Esophagus squamous epithelium (tissue), 5 donors: ENCODE data around the gene IL20RA. TPM values are rescaled to one million over a fixed set of nuclear protein-coding genes. Genes with fewer than 3 reads are reported as not detected.

Experiments used
- DNase-seq: peaks from one replicate; lab custom pipeline; 2025; lab: John Stamatoyannopoulos, UW
- H3K27ac ChIP-seq, 4 donors: fragments of 200-600 bp; sonication (generic); one replicate each; pipeline ENCODE4 v1.5.1; 2016 to 2019; ENCODE audit warnings: mild to moderate bottlenecking in 1 of 4
- H3K27me3 ChIP-seq, 4 donors: fragments of 200-600 bp; sonication (generic); 1 replicate in 3 of 4; 2 replicates in 1 of 4; pipeline versions ENCODE4 v1.5.1 to v1.6.0; 2017 to 2021; ENCODE audit warnings: antibody characterized with exemption in 1 of 4
- H3K36me3 ChIP-seq, 3 donors: fragments of 200-600 bp; sonication (generic); one replicate each; pipeline ENCODE4 v1.5.1; 2016 to 2019
- H3K4me1 ChIP-seq, 3 donors: fragments of 200-600 bp; sonication (generic); one replicate each; pipeline ENCODE4 v1.5.1; 2017 to 2019
- H3K4me3 ChIP-seq, 4 donors: fragments of 200-600 bp; sonication (generic); 1 replicate in 3 of 4; 2 replicates in 1 of 4; pipeline ENCODE4 v1.5.1; 2016 to 2019; ENCODE audit warnings: mild to moderate bottlenecking in 2 of 4, moderate library complexity in 1 of 4
- H3K9me3 ChIP-seq, 3 donors: fragments of 200-600 bp; sonication (generic); one replicate each; pipeline ENCODE4 v1.5.1; 2016 to 2019
- POLR2A ChIP-seq, 4 donors: fragments of 450-650 bp; IDR thresholded peaks; one replicate each; pipeline ENCODE4 v1.6.1; 2017; ENCODE audit warnings: antibody characterized with exemption in 4 of 4, mild to moderate bottlenecking in 4 of 4, moderate library complexity in 3 of 4
- WGBS, 2 donors: methylation state at CpG; one replicate each; pipeline ENCODE4 v1.1.5; 2018; 5-methylcytosine and 5-hydroxymethylcytosine counted together
- intact Hi-C: fragments of 100-400 bp; cut with DNase I; formaldehyde crosslinking; loops from one replicate; pipeline ENCODE4 v1.15.0; 2022
- total RNA-seq, 4 donors: library from RNA; depleted of rRNA; stranded (reverse); fragments of >200 nt; gene quantifications; one replicate each; pipeline ENCODE4 v1.1.0, GENCODE V29; 2016
- TF ChIP-seq, protein P1 (sequence below), 6 experiments: fragments of 450-650 bp in 4 of 6; fragments of 200-600 bp in 2 of 6; sonication (generic) in 2 of 6; IDR thresholded peaks; one replicate each; pipeline ENCODE4 v1.5.1; 2016 to 2019; ENCODE audit warnings: antibody characterized with exemption in 6 of 6, mild to moderate bottlenecking in 4 of 6, moderate library complexity in 4 of 6
- donor health status: DM: yes; HTN: yes; CAD: no.

The IL20RA gene
- total RNA-seq, 4 donors from 2014 or later, result 11.1 to 20.7 (median 13.1) TPM

DNA sequence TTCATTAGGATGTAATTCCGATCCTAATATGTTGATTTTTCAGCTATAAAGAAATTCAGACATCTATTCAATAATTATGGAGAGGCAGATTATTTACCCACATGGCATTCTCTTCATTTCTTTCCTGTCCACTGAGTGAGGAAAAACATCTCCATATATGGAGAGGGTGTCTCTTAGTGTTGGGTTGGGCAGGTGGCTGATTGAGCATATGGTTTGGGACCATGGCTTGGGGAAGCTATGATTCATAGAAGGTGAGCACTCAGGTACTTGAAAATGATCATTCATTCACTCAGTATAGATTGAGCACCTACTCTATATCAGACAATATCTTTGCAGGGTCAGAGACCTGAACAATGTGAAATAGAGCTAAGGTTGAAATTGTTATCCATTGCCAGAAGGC is 41.3 kb upstream of the IL20RA start:
- Histone ChIP-seq H3K27ac (no peak overlapping the region), H3K9me3 (no peaks in the 10 kb centered on the region), H3K36me3 (no peaks in the 10 kb centered on the region), H3K27me3 (no peaks in the 10 kb centered on the region), H3K4me3 (no peak overlapping the region), H3K4me1 (no peaks in the 10 kb centered on the region)
- no peak for DNase-seq
- TF ChIP-seq POLR2A (IDR thresholded peaks at IDR 0.05), result no peak
- TF ChIP-seq, protein P1, sequence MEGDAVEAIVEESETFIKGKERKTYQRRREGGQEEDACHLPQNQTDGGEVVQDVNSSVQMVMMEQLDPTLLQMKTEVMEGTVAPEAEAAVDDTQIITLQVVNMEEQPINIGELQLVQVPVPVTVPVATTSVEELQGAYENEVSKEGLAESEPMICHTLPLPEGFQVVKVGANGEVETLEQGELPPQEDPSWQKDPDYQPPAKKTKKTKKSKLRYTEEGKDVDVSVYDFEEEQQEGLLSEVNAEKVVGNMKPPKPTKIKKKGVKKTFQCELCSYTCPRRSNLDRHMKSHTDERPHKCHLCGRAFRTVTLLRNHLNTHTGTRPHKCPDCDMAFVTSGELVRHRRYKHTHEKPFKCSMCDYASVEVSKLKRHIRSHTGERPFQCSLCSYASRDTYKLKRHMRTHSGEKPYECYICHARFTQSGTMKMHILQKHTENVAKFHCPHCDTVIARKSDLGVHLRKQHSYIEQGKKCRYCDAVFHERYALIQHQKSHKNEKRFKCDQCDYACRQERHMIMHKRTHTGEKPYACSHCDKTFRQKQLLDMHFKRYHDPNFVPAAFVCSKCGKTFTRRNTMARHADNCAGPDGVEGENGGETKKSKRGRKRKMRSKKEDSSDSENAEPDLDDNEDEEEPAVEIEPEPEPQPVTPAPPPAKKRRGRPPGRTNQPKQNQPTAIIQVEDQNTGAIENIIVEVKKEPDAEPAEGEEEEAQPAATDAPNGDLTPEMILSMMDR (IDR thresholded peaks at IDR 0.05), result no peak
- intact Hi-C loops, result no loop called here
- WGBS, 2 donors, result 92 to 93% methylated on average over 1 of the region's 1 CpG

DNA sequence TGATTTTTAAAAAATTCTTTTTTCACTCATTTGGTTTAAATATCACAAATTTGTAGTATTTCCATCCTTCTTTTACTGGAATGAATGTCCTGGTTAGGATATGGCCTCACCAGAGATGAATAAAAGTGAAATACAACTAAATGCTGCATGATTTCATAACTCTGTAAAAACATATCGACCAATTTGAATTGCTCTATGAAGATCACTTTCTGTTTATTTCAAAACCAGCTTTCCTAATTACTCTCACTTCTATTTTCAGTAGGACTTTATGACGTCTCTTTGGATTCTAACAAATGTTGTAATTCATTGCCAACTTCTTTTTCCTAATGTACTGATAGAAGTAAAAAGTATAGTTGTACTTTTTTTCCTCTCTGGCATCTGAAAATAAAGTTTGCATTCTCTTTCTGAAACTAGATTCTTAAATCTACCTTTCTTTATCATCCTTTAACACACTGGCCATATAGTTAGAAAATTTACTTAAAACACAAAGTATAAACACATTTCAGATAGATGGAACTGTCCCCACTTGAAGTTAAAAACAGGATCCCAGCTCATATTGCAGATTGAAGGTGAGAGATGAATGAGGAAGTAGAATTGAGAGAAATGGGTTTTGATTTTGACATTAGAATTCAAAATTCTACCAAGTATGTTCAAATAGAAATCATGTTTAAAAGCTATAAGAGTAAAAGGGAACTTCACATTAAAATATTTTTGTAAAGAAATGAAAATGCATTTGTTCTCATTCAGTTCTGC is 40.3 kb upstream of the IL20RA start:
- WGBS, 2 donors, result 18 to 35% methylated on average over 2 of the region's 2 CpGs
- TF ChIP-seq, protein P1 (IDR thresholded peaks at IDR 0.05), result no peak
- TF ChIP-seq POLR2A (IDR thresholded peaks at IDR 0.05), result no peak

DNA sequence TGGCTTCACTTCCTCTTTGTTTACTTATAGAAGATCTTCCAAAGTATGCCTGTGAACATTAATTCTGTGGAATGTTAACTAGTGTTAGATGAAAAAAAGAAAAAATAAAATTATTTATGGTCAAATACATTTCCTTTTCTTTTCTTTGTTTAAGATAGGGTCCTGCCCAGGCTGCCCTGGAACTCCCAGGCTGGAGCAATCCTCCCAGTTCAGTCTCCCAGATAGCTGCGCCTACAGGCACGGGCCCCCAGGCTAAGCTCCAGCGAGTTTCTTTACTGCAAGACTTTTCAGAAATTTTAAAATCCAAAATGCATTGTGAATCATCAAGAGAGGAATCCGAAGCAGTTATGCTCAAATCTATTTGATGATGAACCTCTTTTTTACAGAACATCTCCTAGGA is 39.3 kb upstream of the IL20RA start:
- intact Hi-C loops, result no loop called here
- WGBS, 2 donors, result 71 to 84% methylated on average over 4 of the region's 4 CpGs
- no peak overlapping the region for H3K27ac ChIP-seq

More for the DNA sequence above, 40.3 kb upstream of the IL20RA start:
- intact Hi-C loops, result no loop called here
- no peaks in the 10 kb centered on the region for H3K9me3 ChIP-seq
- no peak for DNase-seq
- H3K4me1 ChIP-seq, result no peaks in the 10 kb centered on the region
- no peaks in the 10 kb centered on the region for H3K36me3 ChIP-seq
- no peak overlapping the region for H3K27ac ChIP-seq
- no peaks in the 10 kb centered on the region for H3K27me3 ChIP-seq
- H3K4me3 ChIP-seq, result no peak overlapping the region

DNA sequence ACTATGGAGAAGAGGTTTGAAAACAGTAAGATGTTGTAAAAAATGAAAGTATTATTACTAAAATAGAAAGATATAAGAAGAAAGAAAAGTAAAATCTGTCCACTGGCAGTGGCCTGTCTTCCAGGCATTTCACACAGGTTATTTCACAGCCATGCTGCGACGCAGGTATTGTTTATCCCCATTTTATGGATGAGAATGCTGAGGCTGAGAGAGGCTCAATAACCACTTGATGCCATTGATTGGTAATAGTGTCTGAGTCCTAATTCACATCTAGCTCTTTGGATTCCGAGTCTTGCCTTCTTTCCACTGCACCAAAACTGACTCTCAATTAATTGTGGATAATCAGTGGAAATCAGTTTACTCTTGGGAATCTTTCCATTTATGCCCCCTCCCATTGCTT is 37.2 kb upstream of the IL20RA start:
- intact Hi-C loops, result no loop called here
- 85 to 94% methylated on average over 3 of the region's 3 CpGs for WGBS, 2 donors
- H3K4me3 ChIP-seq, result no peak overlapping the region
- H3K27me3 ChIP-seq, result no peaks in the 10 kb centered on the region
- no peak for DNase-seq
- H3K36me3 ChIP-seq, result no peaks in the 10 kb centered on the region
- H3K27ac ChIP-seq, result no peak overlapping the region
- no peaks in the 10 kb centered on the region for H3K9me3 ChIP-seq
- no peak for TF ChIP-seq POLR2A (IDR thresholded peaks at IDR 0.05)
- TF ChIP-seq, protein P1 (IDR thresholded peaks at IDR 0.05), result no peak
- H3K4me1 ChIP-seq, result no peaks in the 10 kb centered on the region

More for the DNA sequence above, 39.3 kb upstream of the IL20RA start:
- no peaks in the 10 kb centered on the region for H3K27me3 ChIP-seq
- H3K9me3 ChIP-seq, result no peaks in the 10 kb centered on the region
- DNase-seq, result no peak
- no peaks in the 10 kb centered on the region for H3K36me3 ChIP-seq
- no peak for TF ChIP-seq POLR2A (IDR thresholded peaks at IDR 0.05)
- TF ChIP-seq, protein P1 (IDR thresholded peaks at IDR 0.05), result no peak
- no peak overlapping the region for H3K4me3 ChIP-seq
- H3K4me1 ChIP-seq, result no peaks in the 10 kb centered on the region

DNA sequence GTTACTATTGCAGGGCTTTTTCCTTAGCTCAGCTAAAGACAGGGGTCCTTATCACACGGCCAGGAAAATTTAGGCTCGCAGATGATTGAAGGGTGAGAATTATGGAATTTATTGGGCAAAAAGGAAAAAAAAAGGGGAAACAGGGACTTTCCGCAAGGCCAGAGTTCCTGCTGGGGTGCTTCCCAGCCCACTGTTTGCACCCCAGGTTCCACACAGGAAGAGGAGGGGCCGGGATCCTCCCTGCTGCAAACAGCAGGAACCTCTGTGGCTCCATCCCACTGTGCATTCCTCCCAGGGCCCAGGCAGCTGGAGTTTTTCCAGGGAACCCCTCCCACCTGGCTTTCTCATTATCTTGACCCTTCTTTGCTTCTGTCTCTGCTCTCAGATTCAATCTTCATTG is 35.9 kb upstream of the IL20RA start:
- no peak for TF ChIP-seq POLR2A (IDR thresholded peaks at IDR 0.05)
- TF ChIP-seq, protein P1 (IDR thresholded peaks at IDR 0.05), result no peak
- H3K4me3 ChIP-seq, result no peak overlapping the region
- H3K36me3 ChIP-seq, result no peaks in the 10 kb centered on the region
- H3K9me3 ChIP-seq, result no peaks in the 10 kb centered on the region
- H3K27me3 ChIP-seq, result no peaks in the 10 kb centered on the region
- WGBS, 2 donors, result 72 to 92% methylated on average over 4 of the region's 4 CpGs
- H3K27ac ChIP-seq, result no peak overlapping the region
- intact Hi-C loops, result no loop called here
- no peak for DNase-seq
- H3K4me1 ChIP-seq, result no peaks in the 10 kb centered on the region
